Stimulated activated CD4-positive, alpha-beta T cell treated with anti-CD3 and anti-CD28 coated beads, Interleukin-15, amount 100 ng/mL, for 24 hours (primary cell): ENCODE results near the gene RDH11.
A peak's percentile ranks its signal among the peaks of the same experiment; 100 is the strongest.
"Not testable (repeated sequence)": the region's sequence is repeated elsewhere in the genome, so short reads cannot be mapped to it uniquely, and the experiment has no call there.

Source experiments
- DNase-seq: peaks from one replicate; pipeline ENCODE4 v3.0.0-alpha.2; 2020

RDH11 gene, protein sequence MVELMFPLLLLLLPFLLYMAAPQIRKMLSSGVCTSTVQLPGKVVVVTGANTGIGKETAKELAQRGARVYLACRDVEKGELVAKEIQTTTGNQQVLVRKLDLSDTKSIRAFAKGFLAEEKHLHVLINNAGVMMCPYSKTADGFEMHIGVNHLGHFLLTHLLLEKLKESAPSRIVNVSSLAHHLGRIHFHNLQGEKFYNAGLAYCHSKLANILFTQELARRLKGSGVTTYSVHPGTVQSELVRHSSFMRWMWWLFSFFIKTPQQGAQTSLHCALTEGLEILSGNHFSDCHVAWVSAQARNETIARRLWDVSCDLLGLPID

DNA sequence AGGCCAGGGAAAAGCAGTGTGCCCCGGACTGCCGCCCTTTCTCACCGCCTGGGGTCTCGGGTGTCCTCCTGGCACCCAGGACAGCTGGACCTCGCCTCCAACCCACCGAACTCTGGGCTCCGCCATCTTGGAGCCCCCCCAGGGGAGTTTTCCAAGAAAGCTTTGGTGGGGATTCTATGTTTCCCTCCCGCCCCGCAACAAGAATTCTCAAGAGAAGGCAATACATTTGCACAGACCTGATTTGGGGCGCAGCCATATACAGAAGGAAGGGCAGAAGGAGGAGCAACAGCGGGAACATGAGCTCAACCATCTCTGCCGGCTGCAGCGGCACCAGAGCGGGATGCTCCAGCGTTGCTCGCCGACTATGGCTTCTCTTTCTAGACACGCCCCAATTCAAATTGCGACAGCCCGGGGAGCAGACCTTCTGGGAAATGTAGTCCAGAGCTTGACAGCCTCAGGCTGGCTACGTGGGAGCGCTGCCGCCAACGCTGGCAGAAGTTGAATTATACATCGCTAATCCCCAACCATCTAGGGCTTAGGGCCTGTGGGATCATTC lies at the start of gene RDH11:
TSS of gene RDH11 (minus strand) at position 371 of the 556 bp plus-strand sequence. CDS start at position 310, 61 bp downstream.
- DNase-seq, result peak; percentile 89

DNA sequence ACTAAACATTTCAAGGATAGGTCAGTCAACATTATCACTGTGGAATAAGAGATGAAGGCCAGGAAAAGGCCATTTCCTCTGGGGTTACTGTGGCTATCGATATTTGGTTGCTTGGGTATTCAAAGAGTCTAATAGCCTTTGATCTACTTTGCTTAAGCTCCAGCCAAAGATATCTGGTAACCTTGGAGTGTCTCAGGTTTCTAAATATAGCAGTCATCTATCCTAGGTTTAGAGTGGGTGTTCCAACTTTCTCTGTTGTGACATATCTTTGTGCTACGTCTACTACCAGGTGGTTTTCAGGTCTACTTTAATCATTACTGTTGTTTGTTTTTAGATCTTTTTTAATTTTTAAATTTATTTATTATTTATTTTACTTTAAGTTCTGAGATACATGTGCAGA lies 48.5 kb upstream of the RDH11 start:
- DNase-seq, result no peak

DNA sequence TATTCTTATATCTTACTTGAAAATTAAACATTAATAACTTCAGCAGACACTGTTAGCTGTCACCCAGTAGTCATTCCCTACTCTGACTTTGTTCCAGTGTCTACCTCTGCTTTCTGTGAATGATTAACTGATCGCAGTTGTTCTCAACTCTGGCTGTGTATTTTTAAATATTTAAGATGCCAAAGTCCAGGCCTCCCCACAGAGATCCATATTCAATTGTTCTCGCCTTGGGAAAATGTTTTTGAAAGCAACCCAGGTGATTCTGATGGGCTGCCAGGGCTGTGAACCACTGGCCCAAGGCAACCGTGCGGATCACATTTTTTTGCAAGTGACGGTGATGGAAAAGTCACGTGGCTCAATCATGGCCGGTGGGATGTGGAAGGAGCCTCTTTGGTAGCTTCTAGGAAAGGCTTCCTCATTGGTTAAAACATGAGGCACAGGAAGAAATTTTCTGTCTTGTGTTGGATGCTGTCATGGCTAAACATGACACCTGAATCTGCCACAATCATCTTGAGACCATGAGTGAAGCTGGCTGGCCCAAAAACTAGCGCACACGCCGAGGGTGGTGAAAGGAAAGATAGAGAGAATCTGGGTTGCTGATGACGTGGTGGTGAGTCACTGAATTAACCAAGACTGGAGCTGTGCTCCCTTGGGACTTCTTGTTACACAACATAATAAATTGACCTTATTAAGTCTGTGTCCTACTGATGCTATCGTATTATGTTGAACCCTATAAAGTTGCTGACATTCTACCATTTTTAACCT lies 43.4 kb upstream of the RDH11 start:
- DNase-seq, result peak; percentile 17

DNA sequence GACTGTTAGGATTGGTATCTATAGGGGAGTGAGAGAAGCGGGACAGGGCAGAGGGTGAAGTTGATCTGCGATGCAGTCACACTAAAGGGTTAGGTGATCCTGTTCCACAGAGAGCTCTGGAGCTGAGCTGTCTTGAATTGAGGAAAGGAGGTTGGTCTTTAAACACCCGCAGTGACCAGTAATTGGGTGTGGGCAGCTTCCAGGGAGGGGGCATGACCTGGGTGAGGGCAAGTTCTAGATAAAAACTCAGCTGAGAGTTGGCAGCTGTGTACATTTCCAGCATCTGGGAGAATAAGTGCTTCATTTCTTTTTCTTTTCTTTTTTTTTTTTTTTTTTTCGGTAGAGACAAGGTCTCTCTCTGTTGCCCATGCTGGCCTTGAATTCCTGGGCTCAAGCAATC lies 41.2 kb upstream of the RDH11 start:
- DNase-seq, result no peak

- DNase-seq, result no peak
Measured at GRCh38 chr14:67735336-67736147, 40.0 kb upstream of the RDH11 start.

- no peak for DNase-seq
Measured at GRCh38 chr14:67734675-67735074, 39.1 kb upstream of the RDH11 start.

- no peak for DNase-seq
Measured at GRCh38 chr14:67733616-67734015, 38.1 kb upstream of the RDH11 start.

GRCh38 chr14:67729072-67729885 lies 33.7 kb upstream of the RDH11 start:
- DNase-seq, result no peak

DNA sequence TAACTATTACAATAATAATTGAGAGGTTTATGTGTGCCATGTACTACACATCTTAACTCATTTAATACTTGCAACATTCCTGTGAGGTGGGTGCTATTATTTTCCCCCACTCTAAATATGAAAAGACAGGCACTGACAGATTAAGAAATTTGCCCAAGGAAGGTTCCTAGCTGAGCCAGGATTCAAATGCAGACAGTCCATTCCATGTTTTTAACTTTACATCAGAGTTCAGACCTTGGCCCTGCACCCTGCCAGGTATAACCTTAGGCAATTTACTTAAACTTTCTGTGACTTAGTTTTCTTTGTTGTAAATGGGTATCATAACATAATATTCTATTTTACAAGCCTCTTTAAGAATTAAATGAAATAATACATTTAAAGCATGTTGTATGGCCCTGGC lies 32.7 kb upstream of the RDH11 start:
- DNase-seq, result no peak

GRCh38 chr14:67727361-67727760 lies 31.8 kb upstream of the RDH11 start:
- DNase-seq, result no peak

GRCh38 chr14:67725171-67725570 lies 29.6 kb upstream of the RDH11 start:
- no peak for DNase-seq

- DNase-seq, result no peak
Measured at GRCh38 chr14:67722293-67722692, 26.7 kb upstream of the RDH11 start.

- no peak for DNase-seq
Measured at GRCh38 chr14:67721875-67722274, 26.3 kb upstream of the RDH11 start.

DNA sequence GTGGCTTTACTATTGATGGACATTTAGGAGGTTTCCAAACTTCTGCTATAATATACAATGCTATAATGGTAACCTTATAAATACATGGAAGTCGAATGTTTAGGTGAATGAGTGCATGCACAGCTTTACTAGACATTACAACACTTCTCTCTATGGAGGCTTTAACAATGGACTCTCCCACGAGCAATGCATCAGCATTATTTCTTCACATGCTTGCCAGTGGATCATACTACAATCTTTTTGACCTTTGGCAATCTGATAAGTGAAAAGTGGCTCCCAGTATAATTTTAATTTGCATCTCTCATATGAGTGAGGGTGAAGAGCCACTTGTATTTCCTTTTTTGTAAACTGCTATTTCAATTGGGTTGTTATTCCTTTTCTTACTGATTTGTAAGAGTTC lies 24.3 kb upstream of the RDH11 start:
- DNase-seq, result no peak

DNA sequence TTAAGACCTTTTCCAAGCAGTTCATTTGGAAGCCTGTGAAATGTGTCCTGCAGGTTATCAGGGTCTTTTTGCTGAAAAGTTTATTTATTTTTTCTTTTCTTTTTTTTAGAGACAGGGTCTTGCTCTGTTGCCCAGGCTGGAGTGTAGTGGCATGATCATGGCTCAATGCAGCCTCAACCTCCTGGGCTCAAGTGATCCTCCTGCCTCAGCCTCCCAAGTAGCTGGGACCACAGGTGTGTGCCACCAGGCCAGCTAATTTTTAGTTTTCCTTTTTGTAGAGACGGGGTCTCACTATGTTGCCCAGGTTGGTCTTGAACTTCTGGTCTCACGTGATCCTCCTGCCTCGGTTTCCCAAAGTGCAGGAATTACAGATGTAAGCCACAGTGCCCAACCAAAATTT lies 23.8 kb upstream of the RDH11 start:
- DNase-seq, result not testable (repeated sequence)

GRCh38 chr14:67718265-67718664 lies 22.7 kb upstream of the RDH11 start:
- DNase-seq, result no peak

DNA sequence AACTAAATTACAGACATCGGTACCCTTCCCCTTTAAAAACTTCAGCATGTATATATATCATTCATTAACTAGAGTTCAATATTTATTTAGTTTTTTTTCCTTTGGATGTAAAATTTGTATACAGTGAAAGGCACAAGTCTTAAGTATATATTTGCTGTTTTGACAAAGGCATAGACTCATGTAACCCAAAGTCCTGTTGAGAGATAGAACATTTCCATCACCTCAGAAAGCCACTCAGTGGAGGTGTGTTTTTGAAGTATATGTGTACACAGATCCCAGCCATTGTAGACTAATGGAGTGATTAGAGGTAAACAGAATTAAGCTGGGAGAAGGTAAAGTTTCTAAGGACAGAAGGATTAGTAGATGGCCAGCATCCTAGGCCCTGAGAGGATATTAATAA lies 21.5 kb upstream of the RDH11 start:
- DNase-seq, result no peak

- no peak for DNase-seq
Measured at GRCh38 chr14:67710209-67710608, 14.6 kb upstream of the RDH11 start.

DNA sequence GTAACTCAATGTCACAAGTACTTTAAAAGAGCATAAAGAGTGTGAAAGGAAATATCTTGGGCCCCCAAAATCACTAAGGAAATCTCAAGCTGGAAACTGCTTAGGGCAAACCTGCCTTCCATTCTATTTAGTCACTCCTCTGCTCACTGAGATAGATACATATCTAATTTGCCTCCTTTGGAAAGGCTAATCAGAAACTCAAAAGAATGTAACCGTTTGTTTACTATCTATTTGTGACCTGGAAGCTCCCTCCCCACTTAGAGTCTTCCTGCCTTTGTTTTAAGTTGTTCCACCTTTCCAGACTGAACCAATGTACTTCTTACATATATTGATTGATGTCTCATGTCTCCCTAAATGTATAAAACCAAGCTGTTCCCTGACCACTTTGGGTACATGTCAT lies 14.2 kb upstream of the RDH11 start:
- DNase-seq, result not testable (repeated sequence)

GRCh38 chr14:67709346-67709745 lies 13.8 kb upstream of the RDH11 start:
- not testable (repeated sequence) for DNase-seq

GRCh38 chr14:67705211-67705610 lies 9.6 kb upstream of the RDH11 start:
- DNase-seq, result no peak

DNA sequence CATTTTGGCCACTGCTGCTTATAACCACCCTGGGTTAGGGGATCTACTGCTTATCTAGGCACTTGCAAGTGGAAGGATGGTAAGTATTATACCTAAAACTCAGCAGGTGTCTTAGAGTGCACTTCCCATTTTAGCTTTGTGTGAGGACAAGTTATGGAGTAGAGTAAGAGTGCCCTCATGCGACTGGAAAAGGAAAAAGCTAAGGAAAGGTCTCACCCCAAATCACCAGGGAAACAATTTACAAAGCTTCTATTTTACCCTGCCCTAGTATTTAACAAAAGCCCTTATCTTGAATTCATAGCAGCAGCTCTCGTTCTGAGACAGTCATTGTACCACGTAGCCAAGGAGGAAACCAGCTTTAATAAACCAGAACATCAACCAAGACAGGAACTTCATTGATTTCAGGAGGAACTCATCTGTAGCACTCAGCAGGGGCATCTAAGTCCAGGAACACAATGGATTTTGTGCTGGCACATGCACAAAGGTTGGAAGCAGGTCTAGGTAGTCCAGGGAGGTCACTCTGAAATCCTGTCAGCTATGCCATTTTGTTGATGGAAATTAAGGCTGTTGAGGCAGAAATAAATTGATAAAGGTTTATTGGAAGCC lies 9.0 kb upstream of the RDH11 start:
- DNase-seq, result no peak
